ENCODE results near the gene C10orf120. TPM values are rescaled to one million over a fixed set of nuclear protein-coding genes. Genes with fewer than 3 reads are reported as not detected.

Gene C10orf120
- total RNA-seq, 1 donor = not detected

DNA sequence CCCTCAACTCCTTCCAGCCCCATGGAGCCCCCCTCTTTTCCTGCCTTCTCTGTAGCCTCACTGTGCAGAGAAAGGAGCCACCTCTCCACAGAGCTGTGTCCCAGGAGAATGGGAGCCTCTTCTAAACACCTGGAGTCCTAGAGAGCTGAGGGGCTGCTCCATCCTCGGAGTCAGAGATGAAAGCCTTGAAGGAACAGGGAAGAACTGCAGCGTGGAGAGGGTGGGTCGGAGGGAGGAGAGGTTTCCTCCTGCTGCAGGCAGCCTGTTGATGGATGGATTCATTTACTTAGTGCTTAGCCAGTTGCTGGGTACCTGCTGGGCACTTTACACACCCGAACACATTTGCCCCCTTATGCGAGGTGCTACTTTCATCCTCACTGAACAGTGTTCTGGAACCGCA, 39.0 kb downstream of the C10orf120 start:
- H3K36me3 ChIP-seq (ENCODE audit: insufficient read depth, low read length) = no peaks in the 10 kb centered on the region
- peaks cover 8% of the 10 kb centered on the region for H3K27me3 ChIP-seq (ENCODE audit: insufficient read depth, low read length)
- H3K4me3 ChIP-seq (ENCODE audit: insufficient read depth, low read length) = no peak overlapping the region
- H3K27ac ChIP-seq (ENCODE audit: low read depth, low read length) = no peak overlapping the region
- peaks cover 19% of the 10 kb centered on the region for H3K4me1 ChIP-seq (ENCODE audit: insufficient read depth, low read length)
- H3K4me2 ChIP-seq (ENCODE audit: insufficient read depth, low read length) = no peak overlapping the region
- no peaks in the 10 kb centered on the region for H3K79me2 ChIP-seq (ENCODE audit: insufficient read depth, low read length)
- TF ChIP-seq CTCF (IDR thresholded peaks at IDR 0.05; ENCODE audit: extremely low read depth, low read depth, low read length) = no peak
- no peak overlapping the region for H2AFZ ChIP-seq (ENCODE audit: low read length)
- H4K20me1 ChIP-seq (ENCODE audit: insufficient read depth, low read length) = no peaks in the 10 kb centered on the region
- DNase-seq (ENCODE audit: insufficient read length, low spot score, missing footprints) = no peak
- no peaks in the 10 kb centered on the region for H3K9me3 ChIP-seq (ENCODE audit: low read depth, low read length)

DNA sequence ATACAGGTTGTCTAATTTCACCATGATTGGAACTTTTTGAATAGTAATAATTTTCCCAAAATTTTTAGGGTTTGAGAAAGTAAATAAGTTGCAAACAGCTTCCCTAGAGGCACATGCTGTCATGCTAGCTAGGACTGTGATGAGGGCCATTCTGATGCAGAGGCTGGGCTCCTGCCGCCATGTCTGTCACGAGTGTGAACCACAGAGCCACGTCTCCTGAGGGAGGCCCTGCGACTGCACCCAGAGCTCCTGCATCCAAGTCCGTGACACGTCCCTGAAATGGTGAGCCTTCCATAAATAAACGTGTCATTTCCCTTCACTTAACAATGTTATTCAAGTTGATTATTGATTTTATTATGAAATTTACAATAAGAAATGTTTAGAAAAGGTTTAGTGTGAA, 40.0 kb downstream of the C10orf120 start:
- Histone ChIP-seq H2AFZ (ENCODE audit: low read length) (no peak overlapping the region), H3K27ac (ENCODE audit: low read depth, low read length) (no peak overlapping the region), H3K27me3 (ENCODE audit: insufficient read depth, low read length) (peaks cover 5% of the 10 kb centered on the region), H3K4me1 (ENCODE audit: insufficient read depth, low read length) (peaks cover 22% of the 10 kb centered on the region), H3K4me3 (ENCODE audit: insufficient read depth, low read length) (no peak overlapping the region), H4K20me1 (ENCODE audit: insufficient read depth, low read length) (no peaks in the 10 kb centered on the region), H3K79me2 (ENCODE audit: insufficient read depth, low read length) (no peaks in the 10 kb centered on the region), H3K4me2 (ENCODE audit: insufficient read depth, low read length) (no peak overlapping the region), H3K36me3 (ENCODE audit: insufficient read depth, low read length) (no peaks in the 10 kb centered on the region), H3K9me3 (ENCODE audit: low read depth, low read length) (no peaks in the 10 kb centered on the region)
- DNase-seq (ENCODE audit: insufficient read length, low spot score, missing footprints) = no peak
- no peak for TF ChIP-seq CTCF (IDR thresholded peaks at IDR 0.05; ENCODE audit: extremely low read depth, low read depth, low read length)

DNA sequence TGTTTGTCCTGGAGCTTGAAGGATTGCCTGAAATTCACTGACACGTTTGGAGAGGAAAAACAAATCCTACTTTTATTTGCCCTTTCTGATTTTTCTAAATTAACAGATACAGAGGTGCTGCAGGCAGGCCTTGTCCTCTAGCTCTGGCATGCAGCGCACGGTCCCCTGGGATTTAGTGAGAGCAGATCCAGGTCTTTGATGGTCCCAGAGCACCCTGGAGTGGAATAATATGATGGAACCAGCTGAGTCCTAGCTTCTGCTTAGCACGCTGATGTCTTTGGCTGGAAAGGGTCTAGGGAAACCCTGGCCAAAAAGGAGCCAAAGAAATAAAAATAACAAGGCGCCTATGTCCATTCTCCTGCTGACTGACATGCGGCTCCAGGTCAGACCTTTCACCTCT, 40.5 kb downstream of the C10orf120 start:
- H3K27me3 ChIP-seq (ENCODE audit: insufficient read depth, low read length) = peaks cover 5% of the 10 kb centered on the region
- peaks cover 22% of the 10 kb centered on the region for H3K4me1 ChIP-seq (ENCODE audit: insufficient read depth, low read length)
- H4K20me1 ChIP-seq (ENCODE audit: insufficient read depth, low read length) = no peaks in the 10 kb centered on the region
- no peaks in the 10 kb centered on the region for H3K36me3 ChIP-seq (ENCODE audit: insufficient read depth, low read length)
- no peak overlapping the region for H3K4me2 ChIP-seq (ENCODE audit: insufficient read depth, low read length)
- no peak overlapping the region for H3K4me3 ChIP-seq (ENCODE audit: insufficient read depth, low read length)
- no peak for DNase-seq (ENCODE audit: insufficient read length, low spot score, missing footprints)
- no peak for TF ChIP-seq CTCF (IDR thresholded peaks at IDR 0.05; ENCODE audit: extremely low read depth, low read depth, low read length)
- no peaks in the 10 kb centered on the region for H3K9me3 ChIP-seq (ENCODE audit: low read depth, low read length)
- no peaks in the 10 kb centered on the region for H3K79me2 ChIP-seq (ENCODE audit: insufficient read depth, low read length)
- no peak overlapping the region for H3K27ac ChIP-seq (ENCODE audit: low read depth, low read length)
- no peak overlapping the region for H2AFZ ChIP-seq (ENCODE audit: low read length)

- no peak overlapping the region for H2AFZ ChIP-seq (ENCODE audit: low read length)
These were observed 41.1 kb downstream of the C10orf120 start for GRCh38 chr10:122658356-122659049.

More at GRCh38 chr10:122658356-122659049, 41.1 kb downstream of the C10orf120 start:
- Histone ChIP-seq H3K4me1 (ENCODE audit: insufficient read depth, low read length) (peaks cover 22% of the 10 kb centered on the region), H3K27me3 (ENCODE audit: insufficient read depth, low read length) (peaks cover 5% of the 10 kb centered on the region), H3K4me2 (ENCODE audit: insufficient read depth, low read length) (no peak overlapping the region), H4K20me1 (ENCODE audit: insufficient read depth, low read length) (no peaks in the 10 kb centered on the region), H3K9me3 (ENCODE audit: low read depth, low read length) (no peaks in the 10 kb centered on the region), H3K36me3 (ENCODE audit: insufficient read depth, low read length) (no peaks in the 10 kb centered on the region), H3K27ac (ENCODE audit: low read depth, low read length) (no peak overlapping the region), H3K79me2 (ENCODE audit: insufficient read depth, low read length) (no peaks in the 10 kb centered on the region), H3K4me3 (ENCODE audit: insufficient read depth, low read length) (no peak overlapping the region)
- no peak for TF ChIP-seq CTCF (IDR thresholded peaks at IDR 0.05; ENCODE audit: extremely low read depth, low read depth, low read length)
- DNase-seq (ENCODE audit: insufficient read length, low spot score, missing footprints) = peak; percentile 42
